CD4-positive, alpha-beta T cell treated with Interleukin-10 for 1 hour (primary cell): ENCODE measurements around the gene TPPP.

Experiments
- DNase-seq: peaks from one replicate; pipeline ENCODE4 v3.0.0-alpha.2; 2020

TPPP gene

DNA sequence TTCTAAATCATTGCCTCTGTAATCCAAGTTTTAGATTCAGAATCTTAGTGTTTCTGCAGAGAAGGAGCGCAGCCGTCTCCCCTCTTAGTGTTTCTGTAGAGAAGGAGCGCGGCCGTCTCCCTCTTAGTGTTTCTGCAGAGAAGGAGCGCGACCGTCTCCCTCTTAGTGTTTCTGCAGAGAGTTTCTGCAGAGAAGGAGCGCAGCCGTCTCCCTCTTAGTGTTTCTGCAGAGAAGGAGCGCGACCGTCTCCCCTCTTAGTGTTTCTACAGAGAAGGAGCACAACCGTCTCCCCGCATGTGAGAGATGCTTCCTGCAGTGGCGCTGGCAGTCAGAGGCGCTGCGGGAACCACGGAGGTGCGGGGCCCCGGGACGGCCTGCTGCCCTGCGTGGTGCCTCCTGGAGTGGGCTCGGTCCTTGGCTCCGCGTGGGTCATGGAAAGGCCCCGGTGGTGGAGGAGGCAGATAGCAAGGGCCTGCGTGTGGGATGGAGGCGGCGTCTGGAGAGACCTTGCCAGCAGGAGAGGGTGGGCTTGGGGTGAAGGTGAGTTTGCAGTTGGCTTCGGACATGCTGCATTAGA is 70.1 kb downstream of the TPPP start:
- DNase-seq: no peak

DNA sequence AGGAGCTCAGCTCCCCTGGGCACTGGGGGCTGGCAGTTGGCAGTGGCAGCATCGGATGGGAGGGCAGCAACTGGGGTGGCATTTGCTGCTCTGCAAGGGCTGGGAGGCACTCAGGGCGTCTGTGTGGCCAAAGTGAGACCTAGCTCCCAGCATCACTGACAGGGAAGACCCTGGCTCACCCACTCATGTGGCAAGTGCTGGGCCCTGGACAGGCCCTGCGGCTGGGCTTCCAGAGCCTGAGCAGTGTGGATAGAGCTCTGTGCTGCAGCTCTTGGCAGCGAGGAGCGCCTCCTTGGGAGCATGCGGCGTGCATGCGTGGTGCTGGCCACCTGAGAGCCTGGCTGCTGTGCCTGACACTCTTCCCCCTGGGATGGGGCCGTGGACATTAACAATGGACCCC is 70.8 kb downstream of the TPPP start:
- no peak for DNase-seq

DNA sequence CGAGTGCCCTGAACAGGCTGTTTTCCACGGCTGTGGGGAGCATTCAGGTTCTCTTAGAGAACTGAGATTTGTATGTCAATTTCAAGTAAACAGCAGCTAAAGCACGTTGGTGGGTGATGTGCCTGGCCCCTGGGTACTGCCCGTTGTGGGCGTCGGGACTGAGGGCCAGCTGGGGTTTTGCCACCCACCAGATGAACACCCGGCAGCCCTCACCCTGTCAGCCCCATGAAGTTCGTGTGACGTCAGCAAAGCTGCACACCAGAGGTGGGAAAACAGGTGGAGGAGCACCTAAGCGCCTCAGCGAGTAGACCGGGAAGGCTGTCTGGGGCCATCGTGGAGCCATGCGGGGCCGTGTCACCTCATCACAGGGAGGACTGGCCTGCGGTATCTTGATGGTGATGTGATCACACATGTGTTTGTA is 71.8 kb downstream of the TPPP start:
- DNase-seq: no peak

DNA sequence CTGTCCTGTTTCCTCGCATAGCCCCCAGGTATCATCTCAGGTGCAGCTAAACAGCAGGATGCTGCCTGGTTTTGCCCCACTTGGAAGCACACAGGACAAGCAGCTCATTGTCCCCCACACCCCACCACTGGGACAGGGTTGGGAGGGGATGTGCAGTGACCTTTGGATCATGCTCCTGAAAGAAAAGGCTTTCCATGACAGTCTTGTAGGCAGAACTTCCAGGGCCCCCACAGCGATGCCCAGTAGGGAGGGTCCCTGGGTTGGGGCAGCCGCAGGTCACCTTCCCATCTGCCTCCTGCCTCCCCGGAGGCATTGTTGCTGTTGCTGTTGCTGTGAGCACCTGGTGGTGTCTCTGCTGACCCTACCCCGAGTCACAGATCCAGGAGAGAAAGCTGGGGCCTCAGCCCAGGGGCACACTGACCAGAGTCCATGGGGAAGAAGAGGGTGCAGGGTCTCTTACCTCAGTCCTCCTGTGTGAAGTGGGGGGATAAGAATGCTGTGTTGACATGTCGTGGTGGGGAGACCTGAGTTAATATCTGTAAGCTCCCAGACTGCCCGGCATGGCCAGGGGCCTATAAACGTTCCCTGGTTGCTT is 72.5 kb downstream of the TPPP start:
- DNase-seq: no peak

DNA sequence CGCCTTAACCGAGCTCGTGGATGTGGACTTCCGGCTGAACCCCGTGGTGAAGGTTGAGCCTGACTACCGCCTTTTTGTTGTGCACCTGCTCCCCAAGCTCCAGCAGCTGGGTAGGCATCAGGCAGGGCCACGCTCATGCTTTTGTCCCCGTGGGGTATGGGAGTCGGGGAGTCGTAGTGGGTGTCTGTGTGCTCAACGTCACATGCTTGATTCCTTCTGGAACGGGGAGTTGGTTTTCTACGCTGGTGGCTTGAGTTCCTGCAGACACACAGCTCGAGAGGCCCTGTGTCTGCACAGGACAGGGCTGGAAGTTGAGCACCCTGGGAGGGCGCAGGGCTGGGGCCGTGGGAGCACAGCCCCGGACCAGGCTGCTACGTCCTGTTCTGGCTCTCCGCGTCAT is 73.0 kb downstream of the TPPP start:
- no peak for DNase-seq

GRCh38 chr5:619444-619843 is 73.7 kb downstream of the TPPP start:
- DNase-seq: no peak

DNA sequence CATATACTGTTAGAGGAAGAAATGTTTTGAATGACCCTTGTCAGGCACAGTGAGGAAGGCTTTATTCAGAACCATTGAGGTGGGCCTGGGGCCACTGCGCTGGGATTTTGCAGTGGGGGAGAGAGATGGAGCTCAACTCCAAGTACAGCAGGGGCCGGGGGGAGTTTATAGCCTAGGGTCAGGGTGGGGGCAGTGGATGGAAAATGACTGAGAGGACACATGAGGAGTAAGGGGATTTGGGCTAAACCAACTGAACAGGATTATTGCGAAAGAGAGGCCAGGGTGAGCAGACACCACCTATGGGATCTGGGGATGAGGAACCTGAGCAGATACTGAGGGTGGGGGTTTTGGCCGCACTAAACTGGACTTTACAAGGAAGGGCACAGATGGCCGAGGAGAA is 74.7 kb downstream of the TPPP start:
- DNase-seq: no peak

- DNase-seq: no peak
Observed at GRCh38 chr5:617896-618295, 75.3 kb downstream of the TPPP start.

- DNase-seq: no peak
Observed at GRCh38 chr5:616484-617039, 76.6 kb downstream of the TPPP start.

- no peak for DNase-seq
Observed at GRCh38 chr5:612498-613424, 80.4 kb downstream of the TPPP start.

GRCh38 chr5:611731-612486 is 81.2 kb downstream of the TPPP start, which contains the start of gene CEP72:
CEP72 (plus strand) TSS chr5:612340; CDS start chr5:612362, 22 bp downstream.
- DNase-seq: peak; percentile 94

DNA sequence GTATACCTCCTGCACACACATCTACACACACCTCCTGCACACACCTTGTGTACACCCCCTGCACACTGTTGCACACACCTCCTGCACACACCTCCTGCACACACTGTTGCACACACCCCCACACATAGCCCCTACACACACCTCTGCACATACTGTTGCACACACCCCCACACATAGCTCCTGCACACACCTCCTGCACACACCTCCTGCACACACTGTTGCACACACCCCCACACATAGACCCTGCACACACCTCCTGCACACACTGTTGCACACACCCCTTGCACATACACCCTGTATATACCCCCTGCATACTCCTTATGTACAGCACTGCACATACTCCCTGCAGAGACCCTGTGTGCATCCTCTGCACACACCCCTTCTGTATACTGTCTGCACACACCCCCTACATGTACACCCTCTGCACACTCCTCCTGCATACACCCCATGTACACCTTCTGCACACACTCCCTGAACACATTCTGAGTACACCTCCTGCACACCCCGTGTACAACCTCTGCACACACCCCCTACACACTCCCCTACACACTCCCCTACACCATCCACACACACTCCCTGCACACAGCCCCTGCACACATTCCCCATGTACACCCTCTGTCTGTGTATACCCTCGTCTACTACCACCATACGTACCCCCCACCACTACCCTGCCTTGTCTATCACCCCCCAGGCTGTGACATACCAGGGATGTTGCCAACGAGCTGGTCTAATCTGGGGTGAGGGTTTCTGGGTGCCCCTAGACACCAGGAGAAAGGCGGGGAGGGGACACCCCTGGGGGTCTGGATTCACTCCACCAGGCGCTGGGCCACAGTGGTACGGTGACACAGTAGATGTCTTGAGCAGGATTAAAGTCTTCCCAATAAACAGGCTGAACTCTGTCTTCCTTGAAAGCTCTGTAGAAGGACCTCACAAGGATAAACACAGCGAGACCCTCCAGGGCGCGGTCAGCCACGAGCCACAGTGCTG is 82.1 kb downstream of the TPPP start:
- no peak for DNase-seq

GRCh38 chr5:610011-610743 is 83.0 kb downstream of the TPPP start:
- DNase-seq: no peak
